Stimulated activated CD4-positive, alpha-beta T cell treated with anti-CD3 and anti-CD28 coated beads, Interleukin-2, amount 100 ng/mL, for 24 hours (primary cell): ENCODE measurements around the gene IL4.

ENCODE experiments used
- DNase-seq, 2 donors: peaks; one replicate each; pipeline ENCODE4 v3.0.0-alpha.2; 2020

Gene IL4

GRCh38 chr5:132658381-132659302, 15.1 kb upstream of the IL4 start:
- no peak for DNase-seq

- DNase-seq = no peak
Measured at GRCh38 chr5:132659598-132660493, 13.9 kb upstream of the IL4 start.

GRCh38 chr5:132661231-132662003, 12.4 kb upstream of the IL4 start:
- no peak for DNase-seq

DNA sequence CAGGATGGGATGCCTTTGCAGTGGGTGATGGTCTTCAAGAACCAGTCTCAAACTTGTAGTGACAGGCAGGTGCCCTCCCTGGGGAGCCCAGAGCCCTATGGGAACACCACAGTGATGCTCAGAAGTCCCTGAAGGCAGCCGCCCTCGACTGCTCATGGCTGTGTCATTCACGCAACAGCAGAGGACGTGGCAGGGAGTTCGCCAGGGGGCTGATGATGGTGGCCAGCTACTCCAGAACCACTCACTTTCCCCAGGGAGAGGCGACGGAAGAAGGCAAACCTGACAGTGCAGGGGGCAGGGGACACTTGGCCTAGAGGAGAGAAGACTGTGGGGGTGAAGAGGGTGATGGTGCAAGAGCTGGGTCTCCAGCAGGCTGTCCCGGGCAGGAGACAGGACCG, 11.8 kb upstream of the IL4 start:
- DNase-seq = no peak

- peak; percentile 49 to 55 for DNase-seq
Measured at GRCh38 chr5:132662925-132663770, 10.6 kb upstream of the IL4 start.

- no peak for DNase-seq
Measured at GRCh38 chr5:132663771-132664695, 9.8 kb upstream of the IL4 start.

- no peak for DNase-seq
Measured at GRCh38 chr5:132664696-132665209, 9.0 kb upstream of the IL4 start.

DNA sequence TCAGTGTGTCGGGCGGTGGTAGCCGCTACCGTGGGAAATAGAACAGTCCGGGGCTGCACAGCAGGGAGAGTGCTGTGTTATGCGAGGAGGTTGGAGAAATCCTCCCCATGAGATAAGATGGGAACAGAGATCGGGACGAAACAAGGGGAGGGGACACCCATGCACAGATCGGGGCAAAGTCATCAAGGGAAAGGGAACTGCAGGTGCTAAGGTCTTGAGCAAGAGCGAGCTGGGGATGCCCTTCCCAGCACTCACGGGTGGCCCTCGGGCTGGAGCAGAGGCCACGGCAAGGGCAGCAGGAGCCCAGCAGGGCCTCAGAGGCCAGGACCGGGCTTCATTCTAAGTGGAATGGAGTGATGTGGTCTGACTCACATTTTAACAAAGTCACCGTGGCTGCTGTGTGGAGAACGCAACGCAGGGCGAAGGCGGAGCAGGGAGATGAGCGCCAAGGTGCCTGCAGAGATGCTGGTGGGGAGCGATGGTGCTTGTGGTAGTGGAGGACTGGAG, 8.2 kb upstream of the IL4 start:
- DNase-seq = no peak

DNA sequence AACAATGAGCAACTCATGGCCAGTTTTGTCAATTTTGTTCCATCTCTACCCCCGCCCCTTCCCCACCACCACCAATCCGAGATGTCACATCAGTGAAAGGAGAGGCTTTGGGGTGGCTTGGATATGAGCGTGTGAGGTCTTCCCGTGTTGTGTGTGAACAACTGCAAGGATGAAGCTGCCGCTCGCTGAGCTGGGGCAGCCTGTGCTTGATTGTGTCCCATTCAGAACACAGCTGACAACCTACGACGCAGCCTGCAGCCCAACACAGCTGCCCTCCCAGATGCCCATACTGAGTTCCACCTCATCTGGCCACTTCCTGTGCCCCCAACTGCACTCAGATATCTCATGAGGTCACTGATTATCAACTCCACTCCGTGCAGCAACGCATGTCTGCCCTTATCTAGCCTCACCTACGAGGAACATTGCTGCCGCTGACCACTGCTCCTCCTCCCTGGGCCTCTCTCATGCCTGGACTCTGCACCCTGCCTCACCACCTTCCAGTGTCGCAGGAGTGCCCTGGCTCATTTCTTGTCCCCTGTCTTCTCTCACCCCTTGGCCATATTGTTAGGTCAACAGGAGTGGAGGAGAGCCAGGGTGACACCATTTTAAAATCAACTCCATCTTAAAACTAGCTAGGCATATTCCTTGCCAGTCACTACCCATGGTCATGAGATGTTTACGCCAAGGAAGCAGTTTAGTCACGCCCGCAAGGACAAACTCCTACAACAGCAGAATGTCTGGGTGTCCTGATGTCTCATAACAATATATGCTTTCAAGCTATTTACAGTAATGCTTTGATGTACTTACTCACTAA, 7.3 kb upstream of the IL4 start:
- DNase-seq = no peak

DNA sequence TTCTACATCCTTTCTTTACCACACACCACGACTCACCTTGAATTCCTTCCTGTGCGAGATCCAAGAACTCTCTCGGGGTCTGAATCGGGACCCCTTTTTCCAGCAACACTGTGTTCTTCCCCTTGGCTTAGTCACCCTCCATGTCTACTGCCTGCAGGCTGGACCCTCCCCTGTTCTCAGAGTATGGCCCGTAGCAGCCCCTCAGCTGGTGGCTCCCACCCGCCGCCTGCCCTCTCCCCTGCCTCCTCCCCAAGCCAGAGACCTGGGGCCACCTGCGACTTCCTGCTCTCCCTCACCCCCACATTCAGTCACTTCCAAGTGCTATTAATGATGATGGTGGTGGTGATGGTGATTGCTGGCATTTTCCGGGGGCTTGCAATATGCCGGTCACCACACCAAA, 6.5 kb upstream of the IL4 start:
- no peak for DNase-seq

GRCh38 chr5:132667761-132668705, 5.8 kb upstream of the IL4 start:
- DNase-seq = no peak

DNA sequence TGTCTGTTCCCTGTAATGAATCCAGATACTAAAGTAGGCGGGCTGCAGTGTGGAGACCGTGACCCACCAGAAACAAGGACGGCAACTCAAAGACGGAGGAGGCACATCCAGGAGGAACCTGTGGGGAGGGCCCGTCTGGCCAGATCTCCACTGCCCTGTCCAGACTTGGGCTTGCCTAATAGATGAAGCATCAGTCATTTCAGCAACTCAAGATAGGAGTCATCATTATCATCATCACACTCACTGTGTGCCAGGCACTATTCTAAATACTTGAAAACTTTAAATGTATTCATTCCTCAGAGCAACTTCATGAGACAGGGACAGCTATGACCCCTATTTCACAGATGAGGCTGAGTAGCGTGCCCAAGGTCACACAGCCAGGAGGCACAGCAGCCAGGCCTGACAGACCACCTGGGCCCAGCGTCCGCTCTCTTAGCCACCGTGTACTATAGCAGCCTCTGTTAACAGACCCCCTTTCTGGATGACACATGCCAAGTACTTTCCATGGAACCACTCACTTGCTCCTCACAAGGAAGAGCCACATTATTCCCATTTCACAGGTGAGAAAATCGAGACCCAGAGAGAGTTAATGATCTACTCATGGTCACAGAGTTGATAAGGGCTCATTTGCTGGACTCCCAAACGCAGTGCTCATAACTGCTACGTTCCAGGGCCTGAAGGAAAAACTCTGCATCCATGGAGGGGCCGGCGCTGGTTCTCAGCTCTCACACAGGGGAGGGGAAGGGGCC, 4.9 kb upstream of the IL4 start:
- no peak for DNase-seq

GRCh38 chr5:132669455-132669820, 4.4 kb upstream of the IL4 start:
- no peak for DNase-seq

DNA sequence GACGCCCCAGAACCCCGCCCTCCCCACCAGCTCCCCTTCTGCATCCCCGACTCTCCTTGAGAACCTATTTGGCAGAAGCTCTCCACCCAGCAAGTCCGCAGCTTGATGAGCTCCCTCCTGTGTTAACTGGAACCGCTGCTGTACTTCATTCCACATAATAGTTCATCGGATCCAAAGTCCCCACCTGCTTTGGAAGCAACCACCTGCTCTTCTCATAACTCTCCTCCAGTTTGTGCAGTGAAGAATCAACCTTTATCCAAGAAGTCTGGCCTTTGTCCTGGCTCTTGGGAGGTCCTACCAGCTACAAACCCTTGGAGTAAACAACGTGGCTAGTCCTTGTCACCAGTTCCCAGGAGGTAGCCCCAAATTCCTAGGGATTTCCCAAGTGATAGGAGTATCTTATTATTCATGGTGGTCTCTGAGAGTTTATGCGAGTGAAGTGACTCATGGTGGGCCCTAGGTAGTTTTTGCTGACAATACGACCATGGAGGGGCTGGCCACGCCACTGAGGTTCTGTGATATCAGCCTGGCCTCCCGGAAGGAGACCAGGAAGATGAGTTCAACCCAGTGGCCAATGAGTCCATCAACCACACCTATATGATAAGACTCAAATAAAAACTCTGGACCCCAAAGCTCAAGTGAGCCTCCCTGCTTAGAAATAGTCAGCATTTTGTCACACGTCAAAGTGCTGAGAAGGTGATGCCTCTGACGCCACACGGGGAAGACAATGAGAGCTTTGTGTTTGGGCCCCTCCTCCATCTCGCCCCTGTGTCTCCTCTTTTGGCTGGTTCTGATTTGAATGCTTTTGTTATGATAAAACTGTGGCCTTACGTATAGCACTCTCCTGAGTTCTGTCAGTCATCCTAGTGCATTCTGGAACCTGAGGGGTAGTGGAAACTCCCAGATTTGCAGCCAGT, 3.6 kb upstream of the IL4 start:
- no peak for DNase-seq

DNA sequence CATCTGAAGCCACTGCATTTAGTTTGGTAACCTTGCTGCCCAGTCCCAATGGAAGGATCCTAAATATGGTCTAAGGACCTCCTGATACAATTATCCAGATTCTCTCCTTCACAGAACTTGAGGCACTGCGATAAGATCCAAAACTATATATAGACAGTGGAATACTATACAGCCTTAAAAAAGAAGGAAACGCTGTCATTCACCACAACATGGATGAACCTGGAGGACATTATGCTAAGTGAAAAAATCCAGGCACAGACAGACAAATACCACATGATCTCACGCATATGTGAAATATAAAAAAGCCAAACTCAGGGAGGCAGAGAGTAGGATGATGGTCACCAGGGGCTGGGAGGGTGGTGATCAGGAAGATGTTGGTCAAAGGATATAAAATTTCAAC, 2.8 kb upstream of the IL4 start:
- DNase-seq = no peak

DNA sequence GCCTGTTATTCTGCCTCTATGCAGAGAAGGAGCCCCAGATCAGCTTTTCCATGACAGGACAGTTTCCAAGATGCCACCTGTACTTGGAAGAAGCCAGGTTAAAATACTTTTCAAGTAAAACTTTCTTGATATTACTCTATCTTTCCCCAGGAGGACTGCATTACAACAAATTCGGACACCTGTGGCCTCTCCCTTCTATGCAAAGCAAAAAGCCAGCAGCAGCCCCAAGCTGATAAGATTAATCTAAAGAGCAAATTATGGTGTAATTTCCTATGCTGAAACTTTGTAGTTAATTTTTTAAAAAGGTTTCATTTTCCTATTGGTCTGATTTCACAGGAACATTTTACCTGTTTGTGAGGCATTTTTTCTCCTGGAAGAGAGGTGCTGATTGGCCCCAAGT, 301 bp upstream of the IL4 start:
- DNase-seq = no peak
